ENCODE data around the gene SLC15A3.

DNA sequence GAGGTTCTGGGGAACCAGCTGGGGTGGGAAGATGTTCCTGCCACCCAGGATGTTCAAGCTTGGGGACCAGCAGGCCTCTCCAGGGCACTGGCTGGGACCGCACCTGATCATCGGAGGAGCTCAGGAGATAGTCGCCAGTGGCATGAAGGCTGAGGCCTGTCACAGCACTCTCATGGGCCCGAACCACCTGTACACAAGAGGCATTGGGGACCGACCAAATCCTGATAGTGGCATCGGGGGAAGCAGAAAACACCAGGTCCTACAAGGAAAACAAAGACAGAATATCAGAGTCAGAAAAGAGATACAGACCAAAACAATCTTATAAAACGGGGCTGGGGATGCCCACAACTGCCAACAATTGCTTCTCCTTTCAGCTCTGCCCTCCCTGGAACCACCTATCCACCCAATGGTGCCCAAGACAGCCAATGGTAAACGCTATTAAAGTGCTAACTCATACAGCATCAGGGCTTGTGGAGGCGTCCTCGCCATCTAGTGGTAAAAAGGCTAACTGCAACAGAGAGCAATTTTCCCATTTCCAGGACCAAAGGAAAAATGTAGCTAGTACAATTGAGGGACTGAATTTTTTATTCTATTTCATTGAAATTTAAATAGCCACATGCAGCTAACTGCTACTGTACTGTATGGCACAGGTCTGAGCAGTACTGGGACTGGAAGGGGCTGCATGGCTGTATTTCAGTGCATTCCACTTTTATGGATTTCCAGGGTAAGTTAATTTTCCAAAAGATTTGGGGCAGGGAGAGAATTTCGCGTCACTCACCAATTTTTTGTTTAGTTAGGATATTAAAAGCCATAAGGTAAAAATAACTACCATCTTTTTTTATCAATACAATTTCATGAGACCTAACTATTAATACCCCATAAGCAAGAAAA is 52.7 kb downstream of the SLC15A3 start:
- TF ChIP-seq, protein P1, sequence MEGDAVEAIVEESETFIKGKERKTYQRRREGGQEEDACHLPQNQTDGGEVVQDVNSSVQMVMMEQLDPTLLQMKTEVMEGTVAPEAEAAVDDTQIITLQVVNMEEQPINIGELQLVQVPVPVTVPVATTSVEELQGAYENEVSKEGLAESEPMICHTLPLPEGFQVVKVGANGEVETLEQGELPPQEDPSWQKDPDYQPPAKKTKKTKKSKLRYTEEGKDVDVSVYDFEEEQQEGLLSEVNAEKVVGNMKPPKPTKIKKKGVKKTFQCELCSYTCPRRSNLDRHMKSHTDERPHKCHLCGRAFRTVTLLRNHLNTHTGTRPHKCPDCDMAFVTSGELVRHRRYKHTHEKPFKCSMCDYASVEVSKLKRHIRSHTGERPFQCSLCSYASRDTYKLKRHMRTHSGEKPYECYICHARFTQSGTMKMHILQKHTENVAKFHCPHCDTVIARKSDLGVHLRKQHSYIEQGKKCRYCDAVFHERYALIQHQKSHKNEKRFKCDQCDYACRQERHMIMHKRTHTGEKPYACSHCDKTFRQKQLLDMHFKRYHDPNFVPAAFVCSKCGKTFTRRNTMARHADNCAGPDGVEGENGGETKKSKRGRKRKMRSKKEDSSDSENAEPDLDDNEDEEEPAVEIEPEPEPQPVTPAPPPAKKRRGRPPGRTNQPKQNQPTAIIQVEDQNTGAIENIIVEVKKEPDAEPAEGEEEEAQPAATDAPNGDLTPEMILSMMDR (IDR thresholded peaks at IDR 0.05; ENCODE audit: borderline replicate concordance, extremely low read depth, low read length, poor library complexity, severe bottlenecking) = peak; percentile 99
- no peak for TF ChIP-seq EZH2 (IDR thresholded peaks at IDR 0.05; ENCODE audit: borderline replicate concordance, low read depth, low read length, severe bottlenecking)

Measured in DND-41 (cell line).